ENCODE data around the gene MS4A4E.
"Not testable (repeated sequence)": the region's sequence is repeated elsewhere in the genome, so short reads cannot be mapped to it uniquely, and the experiment has no call there.

The MS4A4E gene

DNA sequence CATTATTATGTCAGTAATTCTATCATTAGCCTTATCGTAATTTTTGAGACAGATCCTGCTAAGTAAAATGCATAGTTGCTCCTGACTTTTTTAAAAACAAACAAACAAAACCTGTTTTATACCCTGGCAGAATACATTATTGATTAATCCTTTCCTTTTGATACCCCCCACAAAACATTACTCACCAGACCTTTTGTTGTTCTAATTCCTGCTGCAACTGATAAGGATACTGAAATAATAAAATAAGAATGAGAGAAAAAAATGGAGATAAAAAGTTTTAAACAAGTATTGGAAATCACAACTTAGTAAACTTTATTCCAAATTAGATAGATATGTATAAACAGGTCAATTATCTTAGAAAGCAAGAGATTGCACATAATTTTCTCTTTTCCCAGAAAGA, 28.6 kb downstream of the MS4A4E start:
- DNase-seq: no peak

GRCh38 chr11:60211206-60211605, 31.7 kb downstream of the MS4A4E start:
- DNase-seq: no peak

DNA sequence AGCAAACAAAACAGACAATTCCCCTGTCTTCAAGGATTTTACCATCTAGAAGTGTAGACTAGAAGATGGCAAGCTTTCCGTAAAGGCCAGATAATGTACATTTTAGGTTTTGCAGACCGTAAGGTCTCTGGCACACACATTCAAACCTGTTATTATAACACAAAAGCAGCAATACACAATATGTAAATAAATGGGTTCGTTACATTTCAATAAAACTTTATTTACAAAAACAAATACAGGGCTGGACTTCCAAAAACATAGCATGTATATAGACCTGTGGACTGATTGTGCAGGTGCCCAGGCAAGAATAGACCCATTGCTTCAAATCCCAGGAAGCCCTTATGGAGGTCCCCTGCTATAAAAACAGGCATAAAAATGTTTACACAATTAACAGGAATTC, 33.0 kb downstream of the MS4A4E start:
- no peak for DNase-seq

DNA sequence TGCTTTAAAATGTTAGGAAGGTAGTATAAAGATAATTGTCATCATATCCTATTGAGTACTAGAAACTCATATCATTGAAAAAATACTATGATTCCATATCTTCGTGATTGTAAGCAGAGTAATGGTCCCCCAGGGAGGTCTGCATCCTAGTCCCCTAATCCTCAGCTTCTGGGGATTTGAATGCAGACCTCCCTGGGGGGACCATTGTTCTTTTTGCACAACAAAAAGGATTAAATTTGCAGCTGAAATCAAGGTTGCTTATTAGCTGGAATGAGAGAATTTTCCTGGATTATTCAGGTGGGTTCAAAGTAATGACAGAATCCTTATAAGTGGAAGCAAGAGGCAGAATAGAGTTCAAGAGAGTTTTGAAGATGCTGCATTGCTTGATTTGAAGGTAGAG, 34.0 kb downstream of the MS4A4E start:
- no peak for DNase-seq

DNA sequence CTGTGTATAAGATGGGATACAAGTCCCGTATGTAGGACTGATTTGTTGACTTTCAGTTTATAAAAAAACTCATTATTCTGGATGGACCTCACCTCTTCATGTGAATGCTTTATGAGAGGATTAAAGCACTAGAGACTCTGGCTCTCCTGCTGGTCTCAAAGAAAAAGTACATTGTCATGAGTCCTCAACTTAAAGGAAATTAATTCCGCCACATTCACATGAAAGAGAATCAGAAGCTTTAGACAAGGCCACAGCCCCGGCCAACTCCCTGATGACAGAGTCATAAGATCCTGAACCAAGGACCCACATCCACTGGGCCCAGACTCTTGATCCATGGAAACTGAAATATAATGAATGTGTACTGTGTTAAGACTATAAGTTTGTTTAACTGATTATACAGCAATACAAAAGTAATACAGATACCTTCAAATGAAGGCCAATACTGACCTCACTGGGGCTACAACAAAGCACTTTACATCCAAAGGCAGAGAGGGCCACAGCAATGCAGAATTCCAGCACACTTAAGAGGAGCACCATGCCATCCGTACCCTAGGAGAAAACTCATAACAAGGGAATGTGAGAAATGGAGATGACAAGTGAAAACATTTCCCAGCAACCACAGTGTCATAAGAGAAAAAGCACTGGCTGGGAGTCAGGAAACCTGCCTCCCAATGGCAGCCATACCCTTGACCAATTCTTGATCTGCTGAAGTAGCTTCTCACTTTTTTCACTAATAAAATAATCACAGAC, 34.6 kb downstream of the MS4A4E start:
- DNase-seq: no peak

GRCh38 chr11:60206616-60207015, 36.3 kb downstream of the MS4A4E start:
- DNase-seq: peak; percentile 49

- peak; percentile 10 for DNase-seq
These were observed 38.0 kb downstream of the MS4A4E start for GRCh38 chr11:60204922-60205321.

GRCh38 chr11:60201334-60201733, 41.6 kb downstream of the MS4A4E start:
- not testable (repeated sequence) for DNase-seq

DNA sequence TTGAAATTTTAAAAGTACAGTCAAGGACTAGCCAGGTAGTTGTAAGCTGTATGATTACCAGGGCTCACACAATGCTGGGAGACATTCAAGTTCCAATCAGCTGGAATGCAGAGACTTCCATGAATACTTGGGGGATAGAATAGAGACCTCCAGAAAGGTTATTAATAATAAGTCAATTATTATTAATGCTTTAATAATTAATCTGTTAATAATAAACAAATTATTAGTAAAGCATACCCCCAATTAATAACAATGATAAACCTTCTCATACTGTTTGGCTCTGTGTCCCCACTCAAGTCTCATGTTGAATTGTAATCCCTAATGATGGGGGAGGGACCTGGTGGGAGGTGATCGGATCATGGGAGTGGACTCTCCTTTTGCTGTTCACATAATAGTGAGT, 45.5 kb downstream of the MS4A4E start:
- no peak for DNase-seq

DNA sequence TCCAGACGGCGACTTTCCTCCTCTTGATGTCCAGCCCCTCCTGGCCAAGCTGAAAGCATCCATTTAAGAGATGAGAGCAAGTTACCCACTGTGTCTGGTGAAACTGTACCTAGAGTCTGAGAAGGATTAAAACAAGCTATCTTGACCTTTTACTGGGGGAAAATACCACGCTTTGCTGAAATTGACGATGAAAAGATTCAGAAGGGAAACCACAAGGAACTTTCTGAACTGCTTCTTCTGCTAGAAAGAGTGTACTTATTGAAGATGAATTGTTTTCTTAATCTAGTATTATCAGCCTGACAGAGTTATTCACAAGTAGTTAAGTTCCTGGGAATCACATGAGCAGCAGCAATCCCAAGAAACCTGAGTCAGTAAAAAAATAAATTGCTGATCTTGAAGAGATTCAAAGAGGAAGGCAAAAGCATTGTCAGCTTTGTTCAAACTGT, 47.0 kb downstream of the MS4A4E start:
- DNase-seq: no peak

DNA sequence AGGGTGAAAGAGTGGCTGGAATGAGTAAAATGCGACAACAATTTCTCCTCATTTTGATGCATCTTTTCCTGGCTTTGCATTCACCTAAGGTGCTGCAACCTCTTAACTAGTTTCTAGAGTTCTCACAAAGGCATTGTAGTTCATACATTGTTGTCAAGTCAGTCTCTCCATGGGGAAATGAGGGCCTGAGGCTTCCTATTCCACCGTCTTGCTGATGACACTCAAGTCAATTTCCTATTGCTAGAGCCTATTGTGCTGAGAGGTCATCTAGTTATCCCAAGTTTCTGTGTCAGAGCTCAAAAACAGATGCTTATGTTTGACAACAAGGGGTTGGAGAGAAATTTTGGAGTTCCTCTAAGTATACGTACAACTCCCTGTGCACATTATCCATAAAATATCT, 48.4 kb downstream of the MS4A4E start:
- DNase-seq: no peak

DNA sequence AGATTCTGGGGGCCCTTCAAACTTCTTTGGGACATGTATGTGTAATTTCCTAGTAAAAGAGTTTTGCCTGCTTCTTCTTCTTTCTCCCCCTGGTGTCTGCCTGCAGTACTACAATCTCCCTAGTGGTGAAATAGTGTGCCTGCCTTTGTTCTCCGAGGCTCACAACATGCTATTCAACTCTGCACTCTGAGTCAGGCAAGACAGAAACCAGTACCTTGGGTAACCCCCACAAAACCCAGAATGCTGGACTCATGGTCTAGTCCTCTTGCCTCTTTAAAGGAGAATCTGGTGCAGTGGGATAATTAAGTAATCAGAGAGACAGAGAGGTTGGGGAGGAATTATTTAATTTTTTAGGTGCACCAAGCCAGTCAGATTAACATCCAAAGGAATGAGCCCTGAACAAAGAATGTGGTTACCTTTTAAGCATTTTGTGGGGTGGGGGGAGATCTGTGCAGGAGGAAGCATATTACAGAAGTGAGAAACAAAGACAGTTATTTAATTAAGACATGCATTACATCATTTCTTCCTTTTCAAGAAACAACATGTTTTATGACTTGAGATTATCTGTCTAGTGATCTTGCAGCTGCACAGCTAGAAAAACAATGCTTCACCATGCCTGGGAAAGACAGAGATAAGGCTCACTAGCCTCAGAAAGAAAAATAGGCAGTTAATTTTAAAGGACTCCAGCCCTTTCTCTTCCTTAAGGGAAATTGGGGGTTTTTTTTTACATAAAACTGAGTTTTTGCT, 49.1 kb downstream of the MS4A4E start:
- DNase-seq: peak; percentile 76

DNA sequence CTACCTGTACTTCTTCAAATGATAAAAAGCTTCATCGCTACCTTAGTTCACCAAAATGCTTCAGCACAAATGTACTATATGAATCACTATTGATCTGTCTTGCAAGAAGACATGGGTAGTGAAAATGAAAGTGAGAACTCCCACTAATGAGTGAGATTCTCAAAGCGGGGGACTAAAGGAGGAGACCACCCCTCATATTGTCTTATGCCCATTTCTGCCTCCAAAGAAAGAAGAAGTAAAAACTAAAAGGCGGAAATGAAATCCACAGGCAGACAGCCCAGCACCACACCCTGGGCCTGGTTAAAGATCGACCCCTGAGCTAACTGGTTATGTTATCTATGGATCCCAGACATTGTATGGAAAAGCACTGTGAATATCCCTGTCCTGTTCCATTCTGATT, 50.4 kb downstream of the MS4A4E start:
- DNase-seq: not testable (repeated sequence)

GRCh38 chr11:60188481-60188880, 54.5 kb downstream of the MS4A4E start:
- not testable (repeated sequence) for DNase-seq

GRCh38 chr11:60186128-60186527, 56.8 kb downstream of the MS4A4E start:
- DNase-seq: not testable (repeated sequence)

DNA sequence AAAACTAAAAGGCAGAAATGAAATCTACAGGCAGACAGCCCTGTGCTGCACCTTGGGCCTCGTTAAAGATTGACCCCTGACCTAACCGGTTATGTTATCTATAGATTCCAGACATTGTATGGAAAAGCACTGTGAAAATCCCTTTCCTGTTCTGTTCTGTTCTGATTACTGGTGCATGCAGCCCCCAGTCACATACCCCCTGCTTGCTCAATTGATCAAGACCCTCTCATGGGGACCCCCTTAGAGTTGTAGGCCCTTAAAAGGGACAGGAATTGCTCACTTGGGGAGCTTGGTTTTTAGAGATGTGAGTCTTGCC, 57.5 kb downstream of the MS4A4E start:
- not testable (repeated sequence) for DNase-seq

DNA sequence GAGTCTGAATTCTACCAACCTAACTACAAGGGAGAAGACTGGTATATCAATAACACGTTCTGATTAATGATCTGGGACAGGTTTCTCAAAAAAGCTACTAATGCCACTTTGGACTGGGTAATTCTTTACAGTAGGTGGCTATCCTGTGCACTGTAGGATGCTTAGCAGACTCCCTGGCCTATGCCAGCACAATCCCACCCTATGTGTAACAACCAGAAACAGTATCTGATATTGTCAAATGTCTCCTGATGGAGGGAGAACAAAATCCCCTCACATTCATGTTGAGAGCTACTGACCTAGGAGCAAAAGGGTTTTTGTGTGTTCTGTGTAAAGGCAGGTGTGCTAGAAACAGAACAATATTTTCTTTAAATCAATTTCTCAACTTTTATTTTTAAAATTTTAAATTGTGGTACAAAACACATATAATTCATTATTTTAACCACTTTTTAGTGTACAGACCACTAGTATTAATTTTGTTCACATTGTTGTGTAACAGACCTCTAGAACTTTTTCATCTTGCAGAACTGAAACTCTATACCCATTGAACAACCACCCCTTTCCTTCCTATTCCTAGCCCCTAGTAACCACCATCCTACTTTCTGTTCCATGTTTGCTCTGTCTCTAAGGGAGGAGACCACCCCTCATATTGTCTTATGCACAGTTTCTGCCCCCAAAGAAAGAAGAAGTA, 58.0 kb downstream of the MS4A4E start:
- DNase-seq: no peak

DNA sequence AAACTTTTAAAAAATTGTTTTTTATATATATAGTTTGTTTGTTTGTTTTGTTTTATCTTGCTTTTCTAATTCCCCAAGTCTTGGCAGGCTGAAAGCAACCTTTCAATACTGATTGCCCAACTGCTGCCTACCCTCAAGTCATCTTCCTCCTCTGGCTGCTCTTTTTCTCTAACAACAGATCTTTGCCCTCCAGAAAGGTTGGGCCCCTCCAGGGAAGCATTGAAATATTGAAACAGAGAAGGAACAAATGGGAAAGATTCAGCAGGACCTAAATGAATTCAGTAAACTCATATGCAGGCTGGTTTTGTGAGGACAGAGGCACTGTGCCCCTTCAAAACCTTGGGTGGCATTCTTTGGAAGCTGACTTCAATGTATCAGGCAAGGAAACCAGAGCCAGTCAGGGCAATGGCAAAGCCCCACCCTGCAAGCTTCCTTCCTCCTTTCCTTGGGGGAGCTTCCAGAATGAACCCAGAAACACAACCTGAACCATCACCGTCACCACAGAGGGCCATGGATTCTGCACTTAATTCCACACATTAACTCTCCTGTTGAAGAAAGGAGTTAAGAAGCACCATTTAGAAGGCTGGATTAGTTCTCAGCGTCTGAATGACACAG, 59.2 kb downstream of the MS4A4E start:
- DNase-seq: no peak

DNA sequence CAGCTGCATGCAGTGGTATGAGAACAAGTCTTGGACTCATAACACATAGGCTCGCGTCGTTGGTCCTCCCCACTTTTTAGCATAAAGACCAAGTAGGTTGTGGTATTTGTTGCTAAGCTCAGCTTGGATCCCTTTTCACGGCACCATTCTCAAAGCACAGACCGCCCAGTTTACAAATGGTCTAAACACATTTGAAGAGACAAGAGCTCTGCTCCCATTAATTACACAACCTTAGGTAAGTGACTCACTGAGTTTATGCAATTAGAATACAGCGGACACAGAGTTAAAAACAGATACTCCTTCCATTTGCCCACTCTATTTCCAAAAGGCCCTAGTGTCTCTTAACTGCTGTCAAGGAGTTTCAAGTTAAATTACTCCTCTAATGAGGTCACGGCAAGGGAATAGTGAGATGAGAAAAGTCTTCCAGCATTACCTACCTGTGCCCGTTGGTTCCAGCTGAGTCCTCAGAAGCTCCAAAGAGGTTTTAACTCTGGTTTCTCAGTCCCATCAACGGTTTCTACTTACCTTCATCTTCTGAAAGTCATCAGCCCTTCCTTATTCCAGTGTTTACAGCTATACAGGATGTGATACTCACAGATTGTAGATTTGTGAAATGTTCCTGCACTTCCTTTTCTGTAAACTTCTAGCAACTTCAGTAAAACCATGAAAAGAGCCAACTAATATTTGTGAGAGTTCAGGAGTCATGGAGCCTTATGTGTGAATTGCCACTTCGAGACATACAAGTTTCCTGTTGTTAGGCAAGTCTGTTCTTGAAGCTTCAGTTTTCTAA, 60.2 kb downstream of the MS4A4E start, which contains the start of gene MS4A6A:
Gene MS4A6A, minus strand, starts transcription at position 543 of the 790 bp plus-strand sequence. CDS start 1,356 bp downstream, outside the sequence.
- no peak for DNase-seq

- peak; percentile 36 for DNase-seq
These were observed 67.1 kb downstream of the MS4A4E start for GRCh38 chr11:60175860-60176275.

GRCh38 chr11:60172011-60172410, 70.9 kb downstream of the MS4A4E start:
- DNase-seq: no peak

DNA sequence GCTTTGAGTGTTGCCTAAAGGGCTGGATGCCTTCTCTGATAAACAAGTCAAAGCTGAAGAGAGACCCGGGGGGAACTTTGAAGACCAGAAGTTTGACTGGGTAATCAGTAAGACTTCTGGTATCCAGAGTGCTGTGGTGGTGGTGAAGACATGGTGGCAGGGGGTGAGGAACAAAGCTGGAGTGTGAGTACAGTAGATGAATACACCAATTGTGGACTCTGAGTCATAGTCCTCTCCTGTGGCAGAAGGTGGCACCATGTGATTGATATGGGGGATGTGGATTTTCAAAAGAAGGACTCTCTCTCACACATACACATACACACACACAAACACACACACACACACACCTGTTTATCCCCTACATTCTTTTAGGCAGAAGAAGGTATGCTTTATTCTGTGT, 72.4 kb downstream of the MS4A4E start:
- DNase-seq: no peak
